ENCODE measurements around the gene ZNF839.
A peak's percentile ranks its signal among the peaks of the same experiment; 100 is the strongest.

Gene ZNF839

DNA sequence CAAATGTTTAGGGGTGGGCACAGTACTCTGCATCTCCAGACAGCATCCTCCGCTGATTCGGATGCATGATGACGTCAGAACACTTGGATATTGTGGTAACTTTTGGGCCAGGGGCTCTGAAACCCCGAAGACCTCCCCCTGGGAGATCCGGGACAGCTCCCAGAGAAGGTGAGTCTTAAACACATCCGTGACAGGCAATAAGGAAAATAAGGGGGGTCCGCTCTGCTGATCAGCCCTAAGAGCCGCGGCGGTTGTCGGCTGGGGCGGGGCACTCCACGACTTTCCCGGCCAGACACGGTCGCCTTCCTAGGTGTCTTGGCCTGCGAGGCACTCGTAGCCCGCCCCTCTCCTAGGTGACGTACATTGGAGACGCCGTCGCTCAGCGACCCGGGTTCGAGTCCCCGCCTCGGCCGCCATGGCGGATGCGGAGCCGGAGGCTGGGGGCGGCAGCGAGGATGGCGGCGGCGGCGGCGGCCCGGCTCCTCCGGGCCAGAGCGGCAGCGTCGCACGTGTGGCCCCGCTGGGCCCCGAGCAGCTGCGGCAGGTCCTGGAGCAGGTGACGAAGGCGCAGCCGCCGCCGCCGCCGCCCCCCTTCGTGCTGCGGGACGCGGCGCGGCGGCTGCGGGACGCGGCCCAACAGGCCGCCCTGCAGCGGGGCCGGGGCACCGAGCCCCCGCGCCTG lies at the start of gene ZNF839:
ZNF839 (plus strand) TSS at position 396 of the 682 bp plus-strand sequence; CDS start at position 416, 20 bp downstream.
- Histone ChIP-seq H2AFZ (ENCODE audit: low read depth, low read length) (peak within 1 kb of the TSS; percentile 81), H4K20me1 (ENCODE audit: insufficient read depth, low read length) (no peaks in the 10 kb centered on the region), H3K27me3 (ENCODE audit: insufficient read depth, low read length, poor library complexity) (no peaks in the 10 kb centered on the region), H3K4me1 (ENCODE audit: insufficient read depth, low read length) (peaks cover 62% of the 10 kb centered on the region), H3K9me3 (ENCODE audit: insufficient read depth, low read length, severe bottlenecking) (no peaks in the 10 kb centered on the region), H3K4me3 (ENCODE audit: low read depth in 1 of 2, low read length in 2 of 2) (peak within 1 kb of the TSS; percentile 43 to 81), H3K9ac (ENCODE audit: low read depth, low read length) (peak within 1 kb of the TSS; percentile 92), H3K4me2 (ENCODE audit: insufficient read depth, low read length) (peak within 1 kb of the TSS; percentile 97), H3K79me2 (ENCODE audit: insufficient read depth, low read length) (peaks cover 23% of the 10 kb centered on the region), H3K36me3 (ENCODE audit: insufficient read depth, low read length) (peaks cover 17% of the 10 kb centered on the region), H3K27ac (ENCODE audit: low read length) (peak within 1 kb of the TSS; percentile 75)
- DNase-seq (peak; percentile 95), ATAC-seq (ENCODE audit: insufficient read depth, low read depth) (peak; percentile 73)
- TF ChIP-seq, protein P1, sequence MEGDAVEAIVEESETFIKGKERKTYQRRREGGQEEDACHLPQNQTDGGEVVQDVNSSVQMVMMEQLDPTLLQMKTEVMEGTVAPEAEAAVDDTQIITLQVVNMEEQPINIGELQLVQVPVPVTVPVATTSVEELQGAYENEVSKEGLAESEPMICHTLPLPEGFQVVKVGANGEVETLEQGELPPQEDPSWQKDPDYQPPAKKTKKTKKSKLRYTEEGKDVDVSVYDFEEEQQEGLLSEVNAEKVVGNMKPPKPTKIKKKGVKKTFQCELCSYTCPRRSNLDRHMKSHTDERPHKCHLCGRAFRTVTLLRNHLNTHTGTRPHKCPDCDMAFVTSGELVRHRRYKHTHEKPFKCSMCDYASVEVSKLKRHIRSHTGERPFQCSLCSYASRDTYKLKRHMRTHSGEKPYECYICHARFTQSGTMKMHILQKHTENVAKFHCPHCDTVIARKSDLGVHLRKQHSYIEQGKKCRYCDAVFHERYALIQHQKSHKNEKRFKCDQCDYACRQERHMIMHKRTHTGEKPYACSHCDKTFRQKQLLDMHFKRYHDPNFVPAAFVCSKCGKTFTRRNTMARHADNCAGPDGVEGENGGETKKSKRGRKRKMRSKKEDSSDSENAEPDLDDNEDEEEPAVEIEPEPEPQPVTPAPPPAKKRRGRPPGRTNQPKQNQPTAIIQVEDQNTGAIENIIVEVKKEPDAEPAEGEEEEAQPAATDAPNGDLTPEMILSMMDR (IDR thresholded peaks at IDR 0.05; ENCODE audit: borderline replicate concordance, extremely low read depth, low read length, poor library complexity, severe bottlenecking): no peak
- no peak for TF ChIP-seq EZH2 (IDR thresholded peaks at IDR 0.05; ENCODE audit: borderline replicate concordance, low read depth, low read length, severe bottlenecking)

DNA sequence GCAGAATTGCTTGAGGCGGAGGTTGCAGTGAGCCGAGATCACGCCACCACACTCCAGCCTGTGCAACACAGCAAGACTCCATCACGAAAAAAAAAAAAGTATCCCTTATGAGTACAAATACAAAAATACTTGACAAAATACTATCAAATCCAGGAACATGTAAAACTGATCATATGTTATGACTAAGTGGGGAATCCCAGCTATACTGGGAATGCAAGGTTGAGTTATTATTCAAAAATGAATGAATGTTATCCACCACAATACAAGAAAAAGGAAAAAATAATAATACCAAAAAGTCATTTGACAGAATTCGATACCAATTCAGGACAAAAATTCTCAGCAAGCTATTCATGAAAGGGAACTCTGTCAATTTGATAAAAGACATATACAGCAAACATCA lies 47.2 kb upstream of the ZNF839 start:
- H3K79me2 ChIP-seq (ENCODE audit: insufficient read depth, low read length): no peaks in the 10 kb centered on the region
- no peaks in the 10 kb centered on the region for H3K9me3 ChIP-seq (ENCODE audit: insufficient read depth, low read length, severe bottlenecking)
- no peaks in the 10 kb centered on the region for H3K4me1 ChIP-seq (ENCODE audit: insufficient read depth, low read length)
- ATAC-seq (ENCODE audit: insufficient read depth, low read depth): no peak
- no peak overlapping the region for H2AFZ ChIP-seq (ENCODE audit: low read depth, low read length)
- no peaks in the 10 kb centered on the region for H3K36me3 ChIP-seq (ENCODE audit: insufficient read depth, low read length)
- H3K27ac ChIP-seq (ENCODE audit: low read length): no peak overlapping the region
- H4K20me1 ChIP-seq (ENCODE audit: insufficient read depth, low read length): no peaks in the 10 kb centered on the region
- H3K9ac ChIP-seq (ENCODE audit: low read depth, low read length): no peak overlapping the region
- no peaks in the 10 kb centered on the region for H3K27me3 ChIP-seq (ENCODE audit: insufficient read depth, low read length, poor library complexity)
- TF ChIP-seq, protein P1 (IDR thresholded peaks at IDR 0.05; ENCODE audit: borderline replicate concordance, extremely low read depth, low read length, poor library complexity, severe bottlenecking): no peak
- TF ChIP-seq EZH2 (IDR thresholded peaks at IDR 0.05; ENCODE audit: borderline replicate concordance, low read depth, low read length, severe bottlenecking): no peak
- no peak for DNase-seq
- no peak overlapping the region for H3K4me3 ChIP-seq (ENCODE audit: low read depth in 1 of 2, low read length in 2 of 2)
- H3K4me2 ChIP-seq (ENCODE audit: insufficient read depth, low read length): no peak overlapping the region

DNA sequence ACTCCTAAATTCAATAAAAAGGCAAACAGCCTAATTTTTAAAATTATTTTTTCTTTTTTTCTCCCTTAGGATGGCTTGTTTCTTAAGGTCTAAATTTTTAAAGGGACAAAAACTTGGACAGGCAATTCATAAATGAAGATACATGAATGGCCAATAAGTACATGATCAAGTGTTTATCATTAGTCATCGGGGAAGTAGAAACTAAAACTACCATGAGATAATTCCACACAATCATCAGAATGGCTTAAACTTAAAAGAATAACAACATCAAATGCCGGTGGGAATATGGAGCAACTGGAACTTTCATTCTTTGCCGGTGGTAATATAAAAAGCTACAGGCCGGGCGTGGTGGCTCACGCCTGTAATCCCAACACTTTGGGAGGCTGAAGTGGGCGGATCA lies 43.7 kb upstream of the ZNF839 start:
- Histone ChIP-seq H3K27ac (ENCODE audit: low read length) (no peak overlapping the region), H2AFZ (ENCODE audit: low read depth, low read length) (no peak overlapping the region), H3K27me3 (ENCODE audit: insufficient read depth, low read length, poor library complexity) (no peaks in the 10 kb centered on the region), H4K20me1 (ENCODE audit: insufficient read depth, low read length) (no peaks in the 10 kb centered on the region), H3K4me3 (ENCODE audit: low read depth in 1 of 2, low read length in 2 of 2) (no peak overlapping the region), H3K4me1 (ENCODE audit: insufficient read depth, low read length) (no peaks in the 10 kb centered on the region), H3K4me2 (ENCODE audit: insufficient read depth, low read length) (no peak overlapping the region), H3K36me3 (ENCODE audit: insufficient read depth, low read length) (no peaks in the 10 kb centered on the region), H3K9ac (ENCODE audit: low read depth, low read length) (no peak overlapping the region), H3K79me2 (ENCODE audit: insufficient read depth, low read length) (no peaks in the 10 kb centered on the region), H3K9me3 (ENCODE audit: insufficient read depth, low read length, severe bottlenecking) (no peaks in the 10 kb centered on the region)
- TF ChIP-seq, protein P1 (IDR thresholded peaks at IDR 0.05; ENCODE audit: borderline replicate concordance, extremely low read depth, low read length, poor library complexity, severe bottlenecking): no peak
- no peak for TF ChIP-seq EZH2 (IDR thresholded peaks at IDR 0.05; ENCODE audit: borderline replicate concordance, low read depth, low read length, severe bottlenecking)
- ATAC-seq (ENCODE audit: insufficient read depth, low read depth) (no peak), DNase-seq (no peak)
